KMS-11 (cell line): ENCODE data around the gene GSK3B.

Source experiments
- H2AFZ ChIP-seq: fragments of 200-600 bp; sonication (generic); 2 replicates; pipeline ENCODE4 v1.6.1; 2016; ENCODE audit warnings: antibody characterized with exemption, mixed run types, low read depth
- H3K27ac ChIP-seq: fragments of 200-600 bp; sonication (generic); 2 replicates; pipeline ENCODE4 v1.6.1; 2016; ENCODE audit warnings: mild to moderate bottlenecking, mixed run types
- H3K27me3 ChIP-seq: fragments of 200-600 bp; sonication (generic); 2 replicates; pipeline ENCODE4 v1.6.1; 2017; ENCODE audit warnings: mild to moderate bottlenecking, low read depth, mixed run types, moderate library complexity; ENCODE audit not compliant: insufficient read depth
- H3K36me3 ChIP-seq: fragments of 200-600 bp; sonication (generic); 2 replicates; pipeline ENCODE4 v1.6.1; 2017; ENCODE audit warnings: mild to moderate bottlenecking, mixed run types; ENCODE audit not compliant: insufficient read depth
- H3K4me1 ChIP-seq: fragments of 200-600 bp; sonication (generic); 2 replicates; pipeline ENCODE4 v1.6.1; 2016; ENCODE audit warnings: mild to moderate bottlenecking, low read depth, mixed run types; ENCODE audit not compliant: poor library complexity, severe bottlenecking
- H3K4me2 ChIP-seq: fragments of 200-600 bp; sonication (generic); 2 replicates; pipeline ENCODE4 v1.7.0; 2016; ENCODE audit warnings: mild to moderate bottlenecking, mixed run types
- H3K4me3 ChIP-seq: fragments of 200-600 bp; sonication (generic); IDR thresholded peaks from 2 replicates; pipeline ENCODE4 v1.6.1; 2017; ENCODE audit warnings: low read depth, low read length, mixed read lengths; ENCODE audit not compliant: insufficient read depth
- H3K79me2 ChIP-seq: fragments of 200-600 bp; sonication (generic); 2 replicates; pipeline ENCODE4 v1.6.1; 2016; ENCODE audit warnings: low read depth, mixed run types; ENCODE audit not compliant: insufficient read depth
- H3K9ac ChIP-seq: fragments of 200-600 bp; sonication (generic); 2 replicates; pipeline ENCODE4 v1.6.1; 2016; ENCODE audit warnings: mild to moderate bottlenecking, mixed run types
- H4K20me1 ChIP-seq: fragments of 200-600 bp; sonication (generic); 2 replicates; pipeline ENCODE4 v1.6.1; 2016; ENCODE audit warnings: mild to moderate bottlenecking, mixed run types; ENCODE audit not compliant: insufficient read depth
- TF ChIP-seq, protein P1 (sequence below): fragments of 200-600 bp; sonication (generic); conservative IDR thresholded peaks from 2 replicates; pipeline ENCODE4 v1.6.1; 2017; ENCODE audit warnings: low read depth, mild to moderate bottlenecking, antibody characterized with exemption, low read length, moderate library complexity, mixed read lengths

Gene GSK3B

DNA sequence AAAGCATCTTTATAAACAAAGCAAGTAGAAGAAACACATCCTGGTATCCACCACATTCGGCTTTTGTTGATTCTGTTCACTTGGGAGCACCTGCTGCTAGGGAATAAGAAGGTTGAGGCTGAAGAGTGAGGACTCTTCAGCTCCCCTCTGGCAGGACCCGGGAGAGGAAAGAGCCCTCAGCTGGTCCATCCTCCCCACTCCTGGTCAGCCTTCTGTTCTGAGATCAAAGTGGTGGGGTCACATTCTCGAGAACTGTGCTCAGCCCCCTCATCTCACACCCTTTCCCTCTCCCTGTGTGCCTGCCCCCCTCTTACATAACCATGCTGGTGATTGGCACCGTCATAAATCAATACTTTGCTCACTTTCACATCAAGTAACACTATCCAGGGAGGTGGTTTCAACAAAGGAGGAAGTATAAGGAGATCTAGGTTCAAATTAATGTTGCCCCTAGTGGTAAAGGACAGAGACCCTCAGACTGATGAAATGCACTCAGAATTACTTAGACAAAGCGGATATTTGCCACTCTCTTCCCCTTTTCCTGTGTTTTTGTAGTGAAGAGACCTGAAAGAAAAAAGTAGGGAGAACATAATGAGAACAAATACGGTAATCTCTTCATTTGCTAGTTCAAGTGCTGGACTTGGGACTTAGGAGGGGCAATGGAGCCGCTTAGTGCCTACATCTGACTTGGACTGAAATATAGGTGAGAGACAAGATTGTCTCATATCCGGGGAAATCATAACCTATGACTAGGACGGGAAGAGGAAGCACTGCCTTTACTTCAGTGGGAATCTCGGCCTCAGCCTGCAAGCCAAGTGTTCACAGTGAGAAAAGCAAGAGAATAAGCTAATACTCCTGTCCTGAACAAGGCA, 312.7 kb downstream of the GSK3B start, which contains the start of gene NR1I2:
NR1I2 (plus strand) TSS at position 772 of the 869 bp plus-strand sequence.
- no peak within 1 kb of the TSS for H3K4me3 ChIP-seq
- no peaks in the 10 kb centered on the region for H3K27me3 ChIP-seq
- no peaks in the 10 kb centered on the region for H3K36me3 ChIP-seq
- no peak within 1 kb of the TSS for H3K27ac ChIP-seq
- H3K4me1 ChIP-seq, result peaks cover 12% of the 10 kb centered on the region
- H4K20me1 ChIP-seq, result no peaks in the 10 kb centered on the region
- H3K4me2 ChIP-seq, result no peak within 1 kb of the TSS
- no peaks in the 10 kb centered on the region for H3K79me2 ChIP-seq
- no peak within 1 kb of the TSS for H2AFZ ChIP-seq
- H3K9ac ChIP-seq, result no peak within 1 kb of the TSS
- TF ChIP-seq, protein P1, sequence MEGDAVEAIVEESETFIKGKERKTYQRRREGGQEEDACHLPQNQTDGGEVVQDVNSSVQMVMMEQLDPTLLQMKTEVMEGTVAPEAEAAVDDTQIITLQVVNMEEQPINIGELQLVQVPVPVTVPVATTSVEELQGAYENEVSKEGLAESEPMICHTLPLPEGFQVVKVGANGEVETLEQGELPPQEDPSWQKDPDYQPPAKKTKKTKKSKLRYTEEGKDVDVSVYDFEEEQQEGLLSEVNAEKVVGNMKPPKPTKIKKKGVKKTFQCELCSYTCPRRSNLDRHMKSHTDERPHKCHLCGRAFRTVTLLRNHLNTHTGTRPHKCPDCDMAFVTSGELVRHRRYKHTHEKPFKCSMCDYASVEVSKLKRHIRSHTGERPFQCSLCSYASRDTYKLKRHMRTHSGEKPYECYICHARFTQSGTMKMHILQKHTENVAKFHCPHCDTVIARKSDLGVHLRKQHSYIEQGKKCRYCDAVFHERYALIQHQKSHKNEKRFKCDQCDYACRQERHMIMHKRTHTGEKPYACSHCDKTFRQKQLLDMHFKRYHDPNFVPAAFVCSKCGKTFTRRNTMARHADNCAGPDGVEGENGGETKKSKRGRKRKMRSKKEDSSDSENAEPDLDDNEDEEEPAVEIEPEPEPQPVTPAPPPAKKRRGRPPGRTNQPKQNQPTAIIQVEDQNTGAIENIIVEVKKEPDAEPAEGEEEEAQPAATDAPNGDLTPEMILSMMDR, result no peak

DNA sequence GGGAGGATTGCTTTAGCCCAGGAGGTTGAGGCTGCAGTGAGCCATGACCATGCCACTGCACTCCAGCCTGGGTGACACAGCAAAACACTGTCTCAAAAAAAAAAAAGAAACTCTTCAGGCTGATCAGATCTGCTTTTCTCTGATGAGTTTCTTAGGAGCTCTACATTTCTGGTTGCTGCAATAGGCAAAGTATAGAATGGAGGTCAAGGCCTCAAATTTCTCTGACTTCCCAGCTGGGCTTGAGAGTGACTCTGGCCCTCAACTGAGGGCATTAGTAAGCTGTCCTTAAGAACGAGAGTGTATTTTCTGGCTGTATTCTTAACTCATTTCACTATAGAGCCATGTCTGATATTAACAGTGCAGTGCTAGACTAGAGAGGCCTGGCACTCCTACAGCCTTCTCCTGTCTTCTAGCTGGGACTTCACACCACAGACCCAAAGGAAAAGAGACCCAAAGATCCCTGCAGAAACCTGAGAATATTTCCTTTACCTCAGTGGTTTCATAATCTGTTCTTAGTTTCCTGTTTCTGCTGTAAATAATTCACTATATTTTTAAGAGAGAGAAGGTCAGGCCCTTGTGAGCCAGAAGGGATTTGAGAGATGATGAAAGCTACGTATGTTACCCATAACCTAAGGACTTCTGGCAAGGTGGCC, 314.4 kb downstream of the GSK3B start:
- TF ChIP-seq, protein P1, result no peak
- Histone ChIP-seq H4K20me1 (no peaks in the 10 kb centered on the region), H2AFZ (no peak overlapping the region), H3K4me1 (peaks cover 12% of the 10 kb centered on the region), H3K27ac (no peak overlapping the region), H3K79me2 (no peaks in the 10 kb centered on the region), H3K27me3 (no peaks in the 10 kb centered on the region), H3K4me2 (no peak overlapping the region), H3K4me3 (no peak overlapping the region), H3K36me3 (no peaks in the 10 kb centered on the region), H3K9ac (no peak overlapping the region)

DNA sequence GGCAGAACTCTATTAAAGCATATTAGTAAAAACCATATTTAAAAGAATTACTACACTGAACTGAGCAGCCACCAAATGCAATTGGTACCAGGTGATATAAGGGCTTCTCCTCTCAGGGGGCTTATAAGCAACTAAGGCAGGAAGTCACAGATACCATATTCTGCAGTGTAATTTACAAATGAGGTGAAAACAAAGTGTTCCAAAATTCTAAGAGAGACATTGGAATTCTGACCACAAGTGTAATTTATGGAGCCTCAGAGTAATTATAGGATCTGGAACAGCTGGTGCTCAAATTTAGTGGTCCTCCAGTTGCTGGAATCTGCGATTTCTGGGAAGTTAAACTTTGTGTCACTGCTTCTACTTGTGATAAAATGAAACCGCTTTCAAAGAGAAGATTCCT, 315.4 kb downstream of the GSK3B start:
- Histone ChIP-seq H3K9ac (no peak overlapping the region), H3K4me3 (no peak overlapping the region), H3K27ac (no peak overlapping the region), H3K4me1 (peaks cover 12% of the 10 kb centered on the region), H2AFZ (no peak overlapping the region), H3K4me2 (no peak overlapping the region), H3K36me3 (no peaks in the 10 kb centered on the region), H3K27me3 (no peaks in the 10 kb centered on the region), H4K20me1 (no peaks in the 10 kb centered on the region), H3K79me2 (no peaks in the 10 kb centered on the region)
- TF ChIP-seq, protein P1, result no peak

DNA sequence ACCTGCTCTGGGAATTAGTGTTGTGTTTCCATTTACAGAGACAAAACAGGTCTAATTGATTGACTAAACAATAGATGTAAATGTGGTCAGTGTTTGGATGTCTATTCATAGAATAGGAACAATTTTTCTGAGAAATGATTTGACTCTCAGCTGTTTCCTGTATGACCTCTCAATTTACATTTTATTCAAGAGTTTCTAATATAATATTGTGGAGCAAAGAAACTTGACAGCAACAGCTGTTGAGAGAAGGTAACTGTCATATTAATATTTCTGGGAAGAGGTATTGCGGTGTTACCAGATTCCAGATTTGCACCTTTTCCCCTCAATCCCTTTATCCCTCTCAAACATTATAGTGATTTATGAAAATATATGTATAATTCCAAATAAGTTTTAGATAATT, 316.1 kb downstream of the GSK3B start:
- no peak overlapping the region for H3K9ac ChIP-seq
- no peaks in the 10 kb centered on the region for H3K27me3 ChIP-seq
- H3K4me1 ChIP-seq, result peaks cover 12% of the 10 kb centered on the region
- H3K27ac ChIP-seq, result no peak overlapping the region
- no peak overlapping the region for H3K4me2 ChIP-seq
- TF ChIP-seq, protein P1, result no peak
- H4K20me1 ChIP-seq, result no peaks in the 10 kb centered on the region
- no peaks in the 10 kb centered on the region for H3K36me3 ChIP-seq
- no peak overlapping the region for H2AFZ ChIP-seq
- no peak overlapping the region for H3K4me3 ChIP-seq
- H3K79me2 ChIP-seq, result no peaks in the 10 kb centered on the region
